ENCODE results near the gene DLEC1.

DNA sequence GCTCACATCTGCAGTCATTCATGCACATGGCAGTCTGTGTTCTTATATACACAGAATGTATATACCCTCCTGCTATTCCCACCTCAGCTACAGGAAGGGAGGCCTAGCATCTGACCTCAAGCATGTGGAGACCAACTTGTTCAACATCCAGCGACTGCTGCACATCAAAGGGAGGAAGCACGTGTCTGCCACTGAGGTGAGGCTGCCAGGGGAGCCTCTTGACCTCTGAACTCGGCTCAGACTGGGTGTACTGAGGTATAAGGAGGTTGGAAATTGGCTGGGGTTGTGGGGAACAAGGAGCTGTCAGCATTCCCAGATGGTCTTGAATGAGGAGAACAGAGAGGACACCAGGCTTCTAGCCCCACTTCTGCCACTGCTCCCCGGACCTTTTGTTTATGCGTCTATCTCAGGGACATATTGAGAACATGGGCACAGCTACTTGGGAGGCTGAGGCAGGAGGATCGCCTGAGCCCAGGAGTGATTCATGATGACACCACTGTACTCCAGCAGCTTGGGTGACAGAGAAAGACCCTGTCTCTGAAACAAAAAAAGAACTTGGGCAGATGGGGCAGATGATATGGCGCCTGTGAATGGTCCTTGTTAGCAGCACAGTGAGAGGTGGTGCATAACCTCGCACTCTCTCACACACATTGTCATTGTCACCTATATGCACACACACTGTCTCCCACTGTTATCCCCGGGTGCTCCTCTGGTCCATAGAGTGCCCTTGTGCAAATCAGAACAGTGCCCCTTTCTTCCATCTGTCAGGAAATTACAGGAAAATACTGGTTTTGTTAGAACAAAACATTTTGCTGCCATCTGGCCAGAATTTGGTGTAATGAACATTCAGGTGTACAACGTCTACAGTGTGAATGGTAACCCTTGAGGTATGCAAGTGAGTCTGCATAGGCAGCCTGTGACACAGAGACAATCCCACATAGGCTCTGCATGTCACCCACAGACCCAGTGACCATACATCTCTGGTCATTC, 43.1 kb upstream of the DLEC1 start:
- no peak for TF ChIP-seq POLR2A (IDR thresholded peaks at IDR 0.05; ENCODE audit: low read depth, low read length)
- no peak for TF ChIP-seq POLR2AphosphoS5 (IDR thresholded peaks at IDR 0.05; ENCODE audit: low read depth, low read length)

Data from GM12892 (cell line).